H9 (cell line): ENCODE data around the gene INPP5A. TPM values are rescaled to one million over a fixed set of nuclear protein-coding genes. Genes with fewer than 3 reads are reported as not detected.

Experiments
- DNase-seq: peaks from one replicate; pipeline ENCODE4 v3.0.0-alpha.2; 2017
- H2AFZ ChIP-seq: one replicate; pipeline ENCODE4 v1.6.1; 2013; ENCODE audit warnings: mild to moderate bottlenecking, low read length, control low read depth, moderate library complexity
- H2AK5ac ChIP-seq: 2 replicates; pipeline ENCODE4 v1.6.1; 2013; ENCODE audit warnings: low read length, control low read depth, mixed read lengths; ENCODE audit not compliant: insufficient read length
- H2BK120ac ChIP-seq: one replicate; pipeline ENCODE4 v1.6.1; 2013; ENCODE audit warnings: low read depth, mild to moderate bottlenecking, low read length, control low read depth, inconsistent platforms; ENCODE audit not compliant: poor library complexity, severe bottlenecking
- H2BK12ac ChIP-seq: 2 replicates; pipeline ENCODE4 v1.6.1; 2013; ENCODE audit warnings: low read length, control low read depth, mixed read lengths, low read depth; ENCODE audit not compliant: insufficient read length
- H2BK15ac ChIP-seq: 2 replicates; pipeline ENCODE4 v1.6.1; 2013; ENCODE audit warnings: low read depth, low read length, control low read depth
- H2BK20ac ChIP-seq: one replicate; pipeline ENCODE4 v1.6.1; 2013; ENCODE audit warnings: low read depth, mild to moderate bottlenecking, low read length, control low read depth, inconsistent platforms; ENCODE audit not compliant: poor library complexity, severe bottlenecking
- H2BK5ac ChIP-seq: 2 replicates; pipeline ENCODE4 v1.6.1; 2013; ENCODE audit warnings: low read length, control low read depth, mixed read lengths; ENCODE audit not compliant: insufficient read length
- H3K14ac ChIP-seq: 2 replicates; pipeline ENCODE4 v1.6.1; 2013; ENCODE audit warnings: low read length, control low read depth; ENCODE audit not compliant: insufficient read depth
- H3K18ac ChIP-seq: 2 replicates; pipeline ENCODE4 v1.6.1; 2013; ENCODE audit warnings: low read depth, mild to moderate bottlenecking, mixed read lengths, low read length, control low read depth; ENCODE audit not compliant: insufficient read length
- H3K23ac ChIP-seq: 2 replicates; pipeline ENCODE4 v1.6.1; 2013; ENCODE audit warnings: low read length, control low read depth, mixed read lengths, low read depth; ENCODE audit not compliant: insufficient read length
- H3K23me2 ChIP-seq: 2 replicates; pipeline ENCODE4 v1.6.1; 2013; ENCODE audit warnings: low read depth, mild to moderate bottlenecking, mixed read lengths, low read length, control low read depth; ENCODE audit not compliant: insufficient read length, poor library complexity, severe bottlenecking
- H3K27ac ChIP-seq: 2 replicates; pipeline ENCODE4 v1.5.1; 2013; ENCODE audit warnings: low read length, control low read depth, mixed read lengths, low read depth; ENCODE audit not compliant: insufficient read length
- H3K27me3 ChIP-seq: 2 replicates; pipeline ENCODE4 v1.6.1; 2013; ENCODE audit warnings: low read length, control low read depth, inconsistent platforms; ENCODE audit not compliant: insufficient read depth
- H3K4ac ChIP-seq: 2 replicates; pipeline ENCODE4 v1.6.1; 2013; ENCODE audit warnings: low read depth, mild to moderate bottlenecking, control low read depth, inconsistent platforms, low read length, moderate library complexity
- H3K4me1 ChIP-seq: 2 replicates; pipeline ENCODE4 v1.6.1; 2013; ENCODE audit warnings: low read length, control low read depth, inconsistent platforms; ENCODE audit not compliant: insufficient read depth
- H3K4me2 ChIP-seq: 2 replicates; pipeline ENCODE4 v1.6.1; 2013; ENCODE audit warnings: low read length, control low read depth, mixed read lengths; ENCODE audit not compliant: insufficient read length, insufficient read depth
- H3K56ac ChIP-seq: 2 replicates; pipeline ENCODE4 v1.6.1; 2013; ENCODE audit warnings: low read depth, mild to moderate bottlenecking, mixed read lengths, low read length, control low read depth; ENCODE audit not compliant: insufficient read length
- H3K79me1 ChIP-seq: 2 replicates; pipeline ENCODE4 v1.6.1; 2013; ENCODE audit warnings: low read depth, mild to moderate bottlenecking, moderate library complexity, low read length, control low read depth, inconsistent platforms; ENCODE audit not compliant: insufficient read depth, poor library complexity, severe bottlenecking
- H3K79me2 ChIP-seq: 2 replicates; pipeline ENCODE4 v1.6.1; 2013; ENCODE audit warnings: low read length, control low read depth, inconsistent platforms; ENCODE audit not compliant: insufficient read depth
- H3K9ac ChIP-seq: 2 replicates; pipeline ENCODE4 v1.6.1; 2013; ENCODE audit warnings: low read length, control low read depth, mixed read lengths; ENCODE audit not compliant: insufficient read length; ENCODE audit errors: extremely low read depth
- H3K9me3 ChIP-seq: one replicate; pipeline ENCODE4 v1.6.1; 2013; ENCODE audit warnings: low read depth, low read length, inconsistent platforms; ENCODE audit not compliant: control insufficient read depth
- H3T11ph ChIP-seq: one replicate; pipeline ENCODE4 v1.6.1; 2013; ENCODE audit warnings: mild to moderate bottlenecking, low read length, control low read depth, inconsistent platforms
- H4K20me1 ChIP-seq: one replicate; pipeline ENCODE4 v1.6.1; 2013; ENCODE audit not compliant: control insufficient read depth, insufficient read length, insufficient read depth
- H4K5ac ChIP-seq: 2 replicates; pipeline ENCODE4 v1.6.1; 2013; ENCODE audit warnings: low read depth, mild to moderate bottlenecking, mixed read lengths, low read length, control low read depth; ENCODE audit not compliant: insufficient read length
- H4K8ac ChIP-seq: replicated peaks from 2 replicates; pipeline ENCODE4 v1.6.1; 2013; ENCODE audit warnings: low read length, control low read depth, mixed read lengths, low read depth; ENCODE audit not compliant: insufficient read length
- H4K91ac ChIP-seq: 2 replicates; pipeline ENCODE4 v1.6.1; 2013; ENCODE audit warnings: low read depth, mild to moderate bottlenecking, moderate library complexity, mixed read lengths, low read length, control low read depth; ENCODE audit not compliant: insufficient read length
- H3K27ac Mint-ChIP-seq, 3 experiments: 2 replicates in 2 of 3; 3 replicates in 1 of 3; pipeline ENCODE4 v1.8.0; 2020 to 2021; ENCODE audit warnings: mixed read lengths in 3 of 3, mild to moderate bottlenecking in 1 of 3, moderate library complexity in 1 of 3
- H3K27me3 Mint-ChIP-seq: 2 replicates; pipeline ENCODE4 v1.8.0; 2021; ENCODE audit warnings: low read depth, mild to moderate bottlenecking, moderate library complexity, mixed read lengths
- H3K36me3 Mint-ChIP-seq, 3 experiments: 2 replicates in 2 of 3; 3 replicates in 1 of 3; pipeline ENCODE4 v1.8.0; 2020 to 2021; ENCODE audit warnings: low read depth in 3 of 3, mixed read lengths in 3 of 3; ENCODE audit not compliant: insufficient read depth in 1 of 3
- H3K4me1 Mint-ChIP-seq, 2 experiments: 2 replicates each; pipeline ENCODE4 v1.8.0; 2020; ENCODE audit warnings: mixed read lengths in 2 of 2
- H3K4me3 Mint-ChIP-seq, 2 experiments: 2 replicates in 1 of 2; 3 replicates in 1 of 2; pipeline ENCODE4 v1.8.0; 2020 to 2021; ENCODE audit warnings: mild to moderate bottlenecking in 2 of 2, mixed read lengths in 2 of 2, moderate library complexity in 1 of 2
- H3K9me3 Mint-ChIP-seq, 2 experiments: 2 replicates in 1 of 2; 3 replicates in 1 of 2; pipeline ENCODE4 v1.8.0; 2020; ENCODE audit warnings: mild to moderate bottlenecking in 2 of 2, mixed read lengths in 2 of 2, moderate library complexity in 1 of 2
- CTCF ChIP-seq: fragments of 200-600 bp; sonication (generic); conservative IDR thresholded peaks from 3 replicates; pipeline ENCODE4 v1.8.0; 2021; ENCODE audit warnings: antibody characterized with exemption, mild to moderate bottlenecking
- WGBS: extraction: QIAGEN DNeasy Blood & Tissue Kit; methylation state at CpG from one replicate; pipeline ENCODE4 v1.1.7; 2013; ENCODE audit warnings: missing lambda C conversion rate, low lambda C conversion rate, mixed read lengths; ENCODE audit not compliant: insufficient read length; ENCODE audit errors: extremely low coverage; 5-methylcytosine and 5-hydroxymethylcytosine counted together
- total RNA-seq: library from RNA; stranded (reverse); gene quantifications from 2 replicates; pipeline ENCODE4 v1.2.1, GENCODE V29; 2021

The INPP5A gene
- total RNA-seq, 1 experiment from 2014 or later = 17.7 TPM

- Histone ChIP-seq H3T11ph (no peak overlapping the region), H2AK5ac (no peak overlapping the region), H4K5ac (no peak overlapping the region), H3K56ac (no peak overlapping the region), H3K23ac (no peak overlapping the region), H3K14ac (no peak overlapping the region), H3K4ac (no peak overlapping the region), H3K18ac (no peak overlapping the region), H2AFZ (no peak overlapping the region), H3K4me1 (no peaks in the 10 kb centered on the region), H4K20me1 (no peaks in the 10 kb centered on the region), H3K4me2 (no peak overlapping the region), H3K79me1 (no peaks in the 10 kb centered on the region), H4K91ac (no peak overlapping the region), H3K23me2 (no peaks in the 10 kb centered on the region), H3K27me3 (no peaks in the 10 kb centered on the region), H3K79me2 (no peaks in the 10 kb centered on the region), H2BK15ac (no peak overlapping the region), H4K8ac (no peak overlapping the region), H2BK12ac (no peak overlapping the region), H3K9me3 (no peaks in the 10 kb centered on the region), H3K9ac (no peak overlapping the region), H2BK20ac (no peak overlapping the region), H3K27ac (no peak overlapping the region), H2BK120ac (no peak overlapping the region), H2BK5ac (no peak overlapping the region)
- Mint-ChIP-seq H3K9me3 (peaks cover 3% of the 10 kb centered on the region in 2 experiments; a peak in 2 of 5 replicates), H3K27ac (no peak overlapping the region), H3K27me3 (peaks cover 6% of the 10 kb centered on the region), H3K4me1 (no peaks in the 10 kb centered on the region), H3K36me3 (no peaks in the 10 kb centered on the region; a peak in 1 of 7 replicates), H3K4me3 (no peak overlapping the region)
- DNase-seq = no peak
- WGBS = no CpG with 5 or more reads among the region's 28 CpGs
- no peak for TF ChIP-seq CTCF
Observed at GRCh38 chr10:132813560-132814468, 276.2 kb downstream of the INPP5A start.
